HEK293 (cell line): ENCODE measurements around the gene SHISAL1.

ENCODE experiments used
- CTCF ChIA-PET: fragments of 350-600 bp; formaldehyde crosslinking; extraction: SDS; loops from one replicate; lab custom pipeline; 2021; ENCODE audit warnings: antibody characterized with exemption; lab: Yijun Ruan, JAX
- POLR2A ChIA-PET: fragments of 300-600 bp; formaldehyde crosslinking; extraction: SDS; loops from one replicate; lab custom pipeline; 2020; ENCODE audit warnings: antibody characterized with exemption, inconsistent platforms; lab: Yijun Ruan, JAX
- H3K27ac ChIP-seq: fragments of 200-500 bp; sonication (Bioruptor generic); 2 replicates; pipeline ENCODE4 v1.5.1; 2014; ENCODE audit warnings: low read depth, low read length, control low read depth, inconsistent platforms; ENCODE audit errors: extremely low read depth
- H3K36me3 ChIP-seq, 2 experiments: fragments of 200-500 bp in 1 of 2; sonication (Bioruptor generic) in 1 of 2; 1 replicate in 1 of 2; 2 replicates in 1 of 2; pipeline ENCODE4 v1.5.1; 2014 to 2017; ENCODE audit warnings: inconsistent platforms in 2 of 2, low read length in 2 of 2; ENCODE audit not compliant: control insufficient read depth in 2 of 2, insufficient read depth in 1 of 2
- H3K4me1 ChIP-seq: fragments of 200-500 bp; sonication (Bioruptor generic); 2 replicates; pipeline ENCODE4 v1.5.1; 2014; ENCODE audit warnings: mild to moderate bottlenecking, low read length, inconsistent platforms; ENCODE audit not compliant: control insufficient read depth, insufficient read depth
- H3K4me3 ChIP-seq: 2 replicates; pipeline ENCODE4 v1.5.1; 2011; ENCODE audit warnings: low read depth, mild to moderate bottlenecking, control low read depth, low read length, moderate library complexity
- H3K9me3 ChIP-seq: fragments of 200-500 bp; sonication (Bioruptor generic); 2 replicates; pipeline ENCODE4 v1.5.1; 2014; ENCODE audit warnings: low read depth, low read length, inconsistent platforms; ENCODE audit not compliant: control insufficient read depth, insufficient read depth
- GFI1B ChIP-seq: fragments of 450-650 bp; formaldehyde crosslinking; IDR thresholded peaks from 2 replicates; pipeline ENCODE4 v1.5.1; 2016; ENCODE audit warnings: missing biosample characterization, missing genetic modification characterization
- GLI4 ChIP-seq: fragments of 450-650 bp; formaldehyde crosslinking; IDR thresholded peaks from 2 replicates; pipeline ENCODE4 v1.5.1; 2016; ENCODE audit warnings: missing biosample characterization, missing genetic modification characterization
- HOXA7 ChIP-seq: sonication (generic); formaldehyde crosslinking; IDR thresholded peaks from 2 replicates; pipeline ENCODE4 v1.8.1; 2022; ENCODE audit warnings: missing genetic modification reagents, borderline replicate concordance
- HOXC10 ChIP-seq: sonication (generic); formaldehyde crosslinking; IDR thresholded peaks from 2 replicates; pipeline ENCODE4 v1.8.1; 2023; ENCODE audit warnings: mild to moderate bottlenecking, missing genetic modification reagents
- TRIM28 ChIP-seq: IDR thresholded peaks from 2 replicates; pipeline ENCODE4 v1.6.1; 2011; ENCODE audit warnings: low read length, control low read depth, borderline replicate concordance
- YY1 ChIP-seq: fragments of 450-650 bp; formaldehyde crosslinking; IDR thresholded peaks from 2 replicates; pipeline ENCODE4 v1.5.1; 2018; ENCODE audit warnings: missing biosample characterization, missing genetic modification characterization
- ZBTB7A ChIP-seq: fragments of 450-650 bp; formaldehyde crosslinking; IDR thresholded peaks from 2 replicates; pipeline ENCODE4 v1.5.1; 2016; ENCODE audit warnings: low read depth, missing biosample characterization, missing genetic modification characterization
- ZBTB8A ChIP-seq: fragments of 450-650 bp; formaldehyde crosslinking; IDR thresholded peaks from 2 replicates; pipeline ENCODE4 v1.5.1; 2016; ENCODE audit warnings: missing biosample characterization, missing genetic modification characterization
- ZNF121 ChIP-seq: fragments of 450-650 bp; formaldehyde crosslinking; IDR thresholded peaks from 2 replicates; pipeline ENCODE4 v1.5.1; 2016; ENCODE audit warnings: missing biosample characterization, missing genetic modification characterization
- ZNF138 ChIP-seq: fragments of 450-650 bp; formaldehyde crosslinking; IDR thresholded peaks from 2 replicates; pipeline ENCODE4 v1.5.1; 2016; ENCODE audit warnings: missing biosample characterization, missing genetic modification characterization, borderline replicate concordance
- ZNF140 ChIP-seq: fragments of 450-650 bp; formaldehyde crosslinking; IDR thresholded peaks from 2 replicates; pipeline ENCODE4 v1.5.1; 2016; ENCODE audit warnings: missing biosample characterization, missing genetic modification characterization
- ZNF24 ChIP-seq: fragments of 450-650 bp; formaldehyde crosslinking; IDR thresholded peaks from 2 replicates; pipeline ENCODE4 v1.5.1; 2016; ENCODE audit warnings: missing biosample characterization, missing genetic modification characterization
- ZNF266 ChIP-seq: fragments of 450-650 bp; formaldehyde crosslinking; IDR thresholded peaks from 2 replicates; pipeline ENCODE4 v1.5.1; 2016; ENCODE audit warnings: missing biosample characterization, missing genetic modification characterization, low read depth
- ZNF341 ChIP-seq: fragments of 450-650 bp; formaldehyde crosslinking; IDR thresholded peaks from 2 replicates; pipeline ENCODE4; 2016; ENCODE audit warnings: low read depth, missing biosample characterization, missing genetic modification characterization
- ZNF513 ChIP-seq: fragments of 450-650 bp; IDR thresholded peaks from 2 replicates; pipeline ENCODE4 v1.5.1; 2018; ENCODE audit warnings: missing biosample characterization, missing genetic modification characterization
- ZNF521 ChIP-seq: fragments of 450-650 bp; formaldehyde crosslinking; IDR thresholded peaks from 2 replicates; pipeline ENCODE4 v1.5.1; 2017; ENCODE audit warnings: missing biosample characterization, mild to moderate bottlenecking, missing genetic modification characterization
- ZNF544 ChIP-seq: fragments of 450-650 bp; formaldehyde crosslinking; IDR thresholded peaks from 2 replicates; pipeline ENCODE4 v1.5.0; 2017; ENCODE audit warnings: missing biosample characterization, missing genetic modification characterization
- ZNF548 ChIP-seq: fragments of 450-650 bp; formaldehyde crosslinking; IDR thresholded peaks from 2 replicates; pipeline ENCODE4 v1.5.1; 2016; ENCODE audit warnings: missing biosample characterization, missing genetic modification characterization
- ZNF561 ChIP-seq: fragments of 450-650 bp; IDR thresholded peaks from 2 replicates; pipeline ENCODE4 v1.5.1; 2018; ENCODE audit warnings: missing biosample characterization, missing genetic modification characterization, borderline replicate concordance
- ZNF600 ChIP-seq: fragments of 450-650 bp; formaldehyde crosslinking; IDR thresholded peaks from 2 replicates; pipeline ENCODE4 v1.5.1; 2016; ENCODE audit warnings: missing biosample characterization, missing genetic modification characterization
- ZNF626 ChIP-seq: fragments of 450-650 bp; sonication (Bioruptor Pico); formaldehyde crosslinking; IDR thresholded peaks from 2 replicates; pipeline ENCODE4 v1.5.1; 2018; ENCODE audit warnings: missing biosample characterization, missing genetic modification characterization, inconsistent platforms
- ZNF670 ChIP-seq: fragments of 450-650 bp; formaldehyde crosslinking; IDR thresholded peaks from 2 replicates; pipeline ENCODE4 v1.5.1; 2016; ENCODE audit warnings: missing biosample characterization, missing genetic modification characterization, low read depth

Gene SHISAL1

DNA sequence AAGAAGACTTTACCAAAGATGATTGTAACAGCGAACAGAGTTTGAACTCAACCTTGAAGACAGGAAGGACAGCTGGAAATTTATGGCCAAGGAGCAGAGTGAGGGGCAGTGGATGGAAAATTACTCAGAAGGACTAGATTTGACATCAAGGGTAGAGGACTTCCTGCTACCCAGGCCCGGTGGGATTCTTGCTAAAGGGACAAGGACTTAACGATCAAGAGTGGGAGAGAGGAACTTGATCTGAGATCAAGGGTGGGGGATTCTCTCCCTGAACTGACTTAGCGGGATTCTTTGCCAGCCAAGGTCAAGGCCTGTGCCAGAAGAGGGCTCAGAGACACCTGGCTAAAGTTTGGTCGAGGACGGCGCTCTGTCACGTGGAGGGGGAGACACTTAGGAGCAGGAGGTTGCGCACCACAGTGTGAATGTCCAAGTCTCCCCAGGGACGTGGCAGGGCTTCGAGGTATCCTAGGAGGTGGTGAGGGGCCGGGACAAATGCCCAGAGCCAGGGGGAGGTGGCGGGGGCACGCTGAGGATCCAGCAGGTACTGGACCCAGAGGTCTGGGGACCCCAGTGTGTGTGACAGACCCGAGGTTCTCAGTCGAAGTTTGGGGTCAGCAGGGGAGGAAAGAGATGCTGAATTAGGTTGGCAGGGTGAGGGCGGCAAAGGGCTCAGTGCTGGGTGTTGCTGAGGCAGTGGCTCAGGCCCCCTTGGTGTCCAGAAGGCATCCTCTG is 46.1 kb upstream of the SHISAL1 start:
- Histone ChIP-seq H3K4me1 (no peaks in the 10 kb centered on the region; the same call in 1 of the 2 replicates), H3K27ac (no peak overlapping the region), H3K4me3 (no peak overlapping the region), H3K9me3 (no peaks in the 10 kb centered on the region), H3K36me3 (no peaks in the 10 kb centered on the region)
- POLR2A ChIA-PET = no interaction called here
- TF ChIP-seq GFI1B (tag by site-specific recombination) = no peak
- no peak for TF ChIP-seq ZNF544 (tag by site-specific recombination)
- CTCF ChIA-PET = interaction anchor here (1.0 kb wide), 1 partner anchor 365 kb away, joined by 5 read pairs; no protein-coding TSS in a partner anchor

- Histone ChIP-seq H3K27ac (no peak overlapping the region), H3K36me3 (no peaks in the 10 kb centered on the region), H3K4me1 (no peaks in the 10 kb centered on the region; the same call in 1 of the 2 replicates), H3K9me3 (no peaks in the 10 kb centered on the region), H3K4me3 (no peak overlapping the region)
- ChIA-PET POLR2A (no interaction called here), CTCF (interaction anchor here (0.6 to 1.5 kb wide), 7 partner anchors 12 to 365 kb away, joined by 3 to 8 read pairs (median 3); no protein-coding TSS in a partner anchor)
- TF ChIP-seq ZBTB7A (tag by site-specific recombination) (no peak), ZNF121 (tag by site-specific recombination) (no peak), ZNF24 (no peak), HOXC10 (CRISPR knock-in tag) (no peak), GLI4 (tag by site-specific recombination) (no peak), ZNF626 (tag by site-specific recombination) (no peak), ZNF513 (tag by site-specific recombination) (no peak), ZNF138 (no peak), TRIM28 (no peak), ZNF341 (tag by site-specific recombination) (no peak), ZNF140 (tag by site-specific recombination) (no peak), HOXA7 (CRISPR knock-in tag) (no peak), ZNF548 (tag by site-specific recombination) (no peak), ZBTB8A (tag by site-specific recombination) (no peak), ZNF670 (no peak), ZNF600 (tag by site-specific recombination) (no peak), ZNF561 (tag by site-specific recombination) (no peak), YY1 (no peak), ZNF521 (tag by site-specific recombination) (no peak), ZNF266 (tag by site-specific recombination) (no peak)
Measured at GRCh38 chr22:44357966-44358465, 45.3 kb upstream of the SHISAL1 start.
